GM23338 (cell line): ENCODE results near the gene TFPI.

ENCODE experiments used
- EZH2 ChIP-seq: fragments of 200-600 bp; sonication (generic); IDR thresholded peaks from one replicate; pipeline ENCODE4 v1.8.0; 2017; ENCODE audit warnings: antibody characterized with exemption, mild to moderate bottlenecking, low read depth; ENCODE audit not compliant: unreplicated experiment
- EZH2phosphoT487 ChIP-seq: fragments of 200-600 bp; sonication (generic); IDR thresholded peaks from one replicate; pipeline ENCODE4 v1.8.1; 2018; ENCODE audit warnings: antibody characterized with exemption; ENCODE audit not compliant: unreplicated experiment
- JUNB ChIP-seq: IDR thresholded peaks from one replicate; pipeline ENCODE4 v1.6.1; 2016; ENCODE audit warnings: antibody characterized with exemption; ENCODE audit not compliant: unreplicated experiment
- POLR2AphosphoS5 ChIP-seq: IDR thresholded peaks from 2 replicates; pipeline ENCODE4 v1.6.1; 2016; ENCODE audit warnings: antibody characterized with exemption, low read depth
- ZNF331 ChIP-seq: fragments of 250-450 bp; sonication (Bioruptor Pico); IDR thresholded peaks from 2 replicates; pipeline ENCODE4 v1.5.0; 2020; ENCODE audit warnings: low read depth, mild to moderate bottlenecking, moderate library complexity
- TF ChIP-seq, protein P1 (sequence below), 2 experiments: fragments of 200-600 bp in 1 of 2; sonication (generic) in 1 of 2; conservative IDR thresholded peaks; 2 replicates each; pipeline versions ENCODE4 v1.5.1 to v1.6.1; 2016 to 2017; ENCODE audit warnings: antibody characterized with exemption in 2 of 2, low read depth in 2 of 2, mild to moderate bottlenecking in 2 of 2, moderate library complexity in 1 of 2

DNA sequence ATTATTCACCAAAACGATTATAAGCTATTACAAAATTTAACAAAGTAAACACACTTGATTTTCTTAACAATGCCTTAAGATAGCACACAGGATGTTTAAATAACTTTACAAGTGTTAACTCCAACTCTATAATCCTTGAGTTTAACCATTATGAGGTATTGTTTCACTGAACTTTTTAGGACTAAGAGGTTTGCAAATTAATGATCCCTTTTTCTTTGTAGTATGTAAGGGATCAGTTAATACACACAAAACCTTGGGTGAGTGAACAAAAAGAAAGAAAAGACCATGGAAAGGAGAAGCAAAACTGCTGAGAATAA lies 21.5 kb upstream of the TFPI start:
- TF ChIP-seq POLR2AphosphoS5: no peak
- TF ChIP-seq, protein P1, sequence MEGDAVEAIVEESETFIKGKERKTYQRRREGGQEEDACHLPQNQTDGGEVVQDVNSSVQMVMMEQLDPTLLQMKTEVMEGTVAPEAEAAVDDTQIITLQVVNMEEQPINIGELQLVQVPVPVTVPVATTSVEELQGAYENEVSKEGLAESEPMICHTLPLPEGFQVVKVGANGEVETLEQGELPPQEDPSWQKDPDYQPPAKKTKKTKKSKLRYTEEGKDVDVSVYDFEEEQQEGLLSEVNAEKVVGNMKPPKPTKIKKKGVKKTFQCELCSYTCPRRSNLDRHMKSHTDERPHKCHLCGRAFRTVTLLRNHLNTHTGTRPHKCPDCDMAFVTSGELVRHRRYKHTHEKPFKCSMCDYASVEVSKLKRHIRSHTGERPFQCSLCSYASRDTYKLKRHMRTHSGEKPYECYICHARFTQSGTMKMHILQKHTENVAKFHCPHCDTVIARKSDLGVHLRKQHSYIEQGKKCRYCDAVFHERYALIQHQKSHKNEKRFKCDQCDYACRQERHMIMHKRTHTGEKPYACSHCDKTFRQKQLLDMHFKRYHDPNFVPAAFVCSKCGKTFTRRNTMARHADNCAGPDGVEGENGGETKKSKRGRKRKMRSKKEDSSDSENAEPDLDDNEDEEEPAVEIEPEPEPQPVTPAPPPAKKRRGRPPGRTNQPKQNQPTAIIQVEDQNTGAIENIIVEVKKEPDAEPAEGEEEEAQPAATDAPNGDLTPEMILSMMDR (conservative IDR thresholded peaks at IDR 0.05; ENCODE audit: low read depth in 2 of 2): no peak
- no peak for TF ChIP-seq EZH2phosphoT487
- no peak for TF ChIP-seq JUNB
- TF ChIP-seq EZH2: no peak
- no peak for TF ChIP-seq ZNF331 (CRISPR knock-in tag)
